Tibial nerve (tissue), 4 donors: ENCODE measurements around the gene KSR1.

Experiments
- EP300 ChIP-seq, 2 donors: sonication (generic); formaldehyde crosslinking; IDR thresholded peaks; one replicate each; pipeline ENCODE4 v1.6.1; 2017; ENCODE audit warnings: antibody characterized with exemption in 2 of 2, mild to moderate bottlenecking in 1 of 2
- POLR2A ChIP-seq, 2 donors: fragments of 450-650 bp; IDR thresholded peaks; one replicate each; pipeline ENCODE4 v1.6.1; 2017; ENCODE audit warnings: antibody characterized with exemption in 2 of 2, mild to moderate bottlenecking in 2 of 2, moderate library complexity in 2 of 2
- TF ChIP-seq, protein P1 (sequence below), 5 experiments: fragments of 200-600 bp in 3 of 5; fragments of 450-650 bp in 2 of 5; sonication (generic) in 3 of 5; IDR thresholded peaks; one replicate each; pipeline ENCODE4 v1.5.1; 2016 to 2019; ENCODE audit warnings: antibody characterized with exemption in 5 of 5, mild to moderate bottlenecking in 3 of 5, moderate library complexity in 2 of 5

DNA sequence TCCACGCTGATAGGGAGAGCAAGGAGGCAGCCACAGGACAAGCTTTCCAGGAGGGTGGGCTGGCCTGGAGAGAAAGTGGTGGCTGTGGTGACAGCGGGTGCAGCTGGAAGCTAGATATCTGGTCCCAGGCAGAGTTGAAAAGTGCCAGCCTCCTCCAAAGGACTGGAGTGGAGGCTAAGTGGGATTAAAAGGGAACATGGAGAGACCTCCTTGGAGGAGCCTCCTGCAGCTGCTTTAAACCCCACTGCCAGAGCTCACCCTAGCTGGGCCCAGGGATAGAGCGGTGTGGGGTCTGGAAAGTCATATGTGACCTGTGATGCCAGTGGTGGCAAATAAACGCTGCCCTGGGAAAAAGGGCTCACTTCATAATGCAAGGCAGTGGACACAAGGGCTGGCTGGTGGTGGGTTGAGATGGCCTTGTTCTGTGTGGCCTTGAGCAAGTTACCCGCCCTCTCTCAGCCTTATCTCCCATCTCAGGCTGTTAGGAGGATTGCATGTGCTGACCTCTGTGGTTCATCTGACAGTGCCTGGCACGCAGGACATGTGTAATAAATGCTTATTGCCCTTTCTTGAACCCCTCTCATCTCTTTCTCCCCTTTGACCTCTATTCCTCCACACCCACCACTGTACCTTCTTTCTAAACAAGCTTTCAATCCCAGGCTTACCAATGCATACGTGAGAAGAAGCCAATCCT, 113.8 kb downstream of the KSR1 start:
- no peak for TF ChIP-seq POLR2A (IDR thresholded peaks at IDR 0.05)
- TF ChIP-seq, protein P1, sequence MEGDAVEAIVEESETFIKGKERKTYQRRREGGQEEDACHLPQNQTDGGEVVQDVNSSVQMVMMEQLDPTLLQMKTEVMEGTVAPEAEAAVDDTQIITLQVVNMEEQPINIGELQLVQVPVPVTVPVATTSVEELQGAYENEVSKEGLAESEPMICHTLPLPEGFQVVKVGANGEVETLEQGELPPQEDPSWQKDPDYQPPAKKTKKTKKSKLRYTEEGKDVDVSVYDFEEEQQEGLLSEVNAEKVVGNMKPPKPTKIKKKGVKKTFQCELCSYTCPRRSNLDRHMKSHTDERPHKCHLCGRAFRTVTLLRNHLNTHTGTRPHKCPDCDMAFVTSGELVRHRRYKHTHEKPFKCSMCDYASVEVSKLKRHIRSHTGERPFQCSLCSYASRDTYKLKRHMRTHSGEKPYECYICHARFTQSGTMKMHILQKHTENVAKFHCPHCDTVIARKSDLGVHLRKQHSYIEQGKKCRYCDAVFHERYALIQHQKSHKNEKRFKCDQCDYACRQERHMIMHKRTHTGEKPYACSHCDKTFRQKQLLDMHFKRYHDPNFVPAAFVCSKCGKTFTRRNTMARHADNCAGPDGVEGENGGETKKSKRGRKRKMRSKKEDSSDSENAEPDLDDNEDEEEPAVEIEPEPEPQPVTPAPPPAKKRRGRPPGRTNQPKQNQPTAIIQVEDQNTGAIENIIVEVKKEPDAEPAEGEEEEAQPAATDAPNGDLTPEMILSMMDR (IDR thresholded peaks at IDR 0.05) = no peak
- no peak for TF ChIP-seq EP300 (IDR thresholded peaks at IDR 0.05)
